Caco-2 (cell line): ENCODE results near the gene ENO1. TPM values are rescaled to one million over a fixed set of nuclear protein-coding genes. Genes with fewer than 3 reads are reported as not detected.

ENCODE experiments used
- BruUV-seq: library from RNA; stranded (reverse); fragments of 400-500 nt; replicated peaks from 2 replicates; lab custom pipeline; 2021; lab: Mats Ljungman, UMichigan
- CTCF ChIA-PET: fragments of 300-600 bp; sonication (Branson Sonifier 250); formaldehyde crosslinking; loops from one replicate; lab custom pipeline; 2022; ENCODE audit warnings: antibody characterized with exemption; lab: Charles Lee
- POLR2A ChIA-PET: fragments of 300-600 bp; sonication (Branson Sonifier 250); formaldehyde crosslinking; loops from one replicate; lab custom pipeline; 2022; ENCODE audit warnings: antibody characterized with exemption; lab: Charles Lee
- DNase-seq, 2 experiments: peaks; one replicate each; pipeline versions ENCODE4 v3.0.0 to v3.0.0-alpha.2; 2020 to 2022
- H3K27me3 ChIP-seq: replicated peaks from 2 replicates; pipeline ENCODE4 v1.6.0; 2011; ENCODE audit warnings: low read length; ENCODE audit not compliant: control insufficient read depth, insufficient read depth
- H3K36me3 ChIP-seq: 2 replicates; pipeline ENCODE4 v1.5.1; 2011; ENCODE audit warnings: low read length; ENCODE audit not compliant: control insufficient read depth, insufficient read depth
- H3K4me1 ChIP-seq: fragments of 250-450 bp; sonication (Bioruptor Pico); 2 replicates; pipeline ENCODE4 v1.5.1; 2020; ENCODE audit warnings: mild to moderate bottlenecking
- H3K4me3 ChIP-seq: 2 replicates; pipeline ENCODE4 v1.5.1; 2011; ENCODE audit warnings: low read depth, mild to moderate bottlenecking, control low read depth, low read length
- H3K9me3 ChIP-seq: fragments of 250-450 bp; sonication (Bioruptor Pico); 2 replicates; pipeline ENCODE4 v1.5.1; 2020; ENCODE audit warnings: mild to moderate bottlenecking, moderate library complexity
- H3K27ac Mint-ChIP-seq: one replicate; pipeline ENCODE4 v1.8.0; 2022; ENCODE audit warnings: mixed read lengths; ENCODE audit not compliant: unreplicated experiment
- H3K27me3 Mint-ChIP-seq: one replicate; pipeline ENCODE4 v1.8.0; 2022; ENCODE audit warnings: mixed read lengths; ENCODE audit not compliant: insufficient read depth, unreplicated experiment
- H3K36me3 Mint-ChIP-seq: one replicate; pipeline ENCODE4 v1.8.0; 2022; ENCODE audit warnings: mild to moderate bottlenecking, mixed read lengths; ENCODE audit not compliant: insufficient read depth, unreplicated experiment
- H3K4me1 Mint-ChIP-seq: one replicate; pipeline ENCODE4 v1.8.0; 2022; ENCODE audit warnings: low read depth, mixed read lengths; ENCODE audit not compliant: unreplicated experiment
- H3K4me3 Mint-ChIP-seq: one replicate; pipeline ENCODE4 v1.8.0; 2022; ENCODE audit warnings: mild to moderate bottlenecking, moderate library complexity, mixed read lengths; ENCODE audit not compliant: unreplicated experiment
- H3K9me3 Mint-ChIP-seq: one replicate; pipeline ENCODE4 v1.8.0; 2022; ENCODE audit warnings: mixed read lengths; ENCODE audit not compliant: unreplicated experiment
- intact Hi-C: fragments of 100-400 bp; cut with micrococcal nuclease; formaldehyde crosslinking; loops from one replicate; pipeline ENCODE4 v1.10.0; 2022; ENCODE audit not compliant: unreplicated experiment
- total RNA-seq: library from RNA; stranded (reverse); gene quantifications from 2 replicates; pipeline ENCODE4 v1.2.3, GENCODE V29; 2022
- TF ChIP-seq, protein P1 (sequence below), 2 experiments: fragments of 200-600 bp in 1 of 2; IDR thresholded peaks; 1 replicate in 1 of 2; 2 replicates in 1 of 2; pipeline versions ENCODE4 v1.5.1 to v1.8.0; 2011 to 2022; ENCODE audit warnings: antibody characterized with exemption in 1 of 2, control low read depth in 1 of 2, inconsistent platforms in 1 of 2, low read depth in 1 of 2, low read length in 1 of 2, mild to moderate bottlenecking in 1 of 2, moderate library complexity in 1 of 2; ENCODE audit not compliant: insufficient read depth in 1 of 2, severe bottlenecking in 1 of 2, unreplicated experiment in 1 of 2

The ENO1 gene
- total RNA-seq, 1 experiment from 2014 or later: 934 TPM

DNA sequence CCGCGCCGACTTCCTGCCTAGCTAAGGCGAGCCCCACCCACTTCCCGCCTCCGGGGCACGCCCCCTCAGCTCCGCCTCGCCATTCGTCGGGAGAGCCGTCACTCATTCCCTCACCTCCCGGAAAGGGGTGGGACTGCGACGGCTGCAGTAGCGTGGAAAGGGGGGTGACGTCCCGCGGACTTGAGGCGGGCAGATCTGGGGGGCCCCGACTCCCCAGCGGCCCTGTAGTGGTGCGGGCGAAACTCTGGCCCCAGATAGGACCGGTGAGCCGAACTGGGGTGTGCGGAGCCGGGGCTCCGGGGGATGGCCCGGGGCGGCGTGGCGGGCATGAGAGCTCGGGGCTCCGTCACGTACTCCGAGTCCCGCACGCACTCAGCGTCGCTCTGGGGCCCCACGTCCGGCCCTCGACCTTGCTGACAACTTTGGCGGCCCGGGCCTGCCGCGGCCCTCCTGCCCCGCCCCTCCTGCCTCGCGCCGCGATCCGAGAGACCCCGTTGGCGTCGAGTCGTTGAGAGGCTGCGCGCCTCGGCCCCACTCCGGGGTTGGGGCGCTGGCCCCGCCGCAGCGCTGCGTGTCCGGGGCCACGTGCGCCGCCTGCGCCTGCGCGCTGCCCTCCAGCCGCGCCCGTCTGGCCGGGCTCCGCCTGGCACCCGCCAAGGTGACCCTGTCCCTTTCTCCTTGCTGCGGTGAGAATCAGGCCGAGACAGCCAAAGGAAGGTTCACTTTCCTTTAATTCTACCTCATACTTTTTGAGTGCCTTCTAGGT, 395 bp upstream of the ENO1 start:
- Mint-ChIP-seq H3K36me3 (peaks cover 66% of the 10 kb centered on the region), H3K4me1 (peaks cover 27% of the 10 kb centered on the region), H3K27me3 (no peaks in the 10 kb centered on the region), H3K9me3 (no peaks in the 10 kb centered on the region), H3K4me3 (peak overlapping the region; percentile 92), H3K27ac (peak overlapping the region; percentile 97)
- ChIA-PET POLR2A (interaction anchor here (0.5 to 1.3 kb wide), 7 partner anchors 10 to 358 kb away, joined by 3 to 9 read pairs (median 3); no protein-coding TSS in a partner anchor), CTCF (interaction anchor here (0.6 kb wide), 1 partner anchor 235 kb away, joined by 3 read pairs; no protein-coding TSS in a partner anchor)
- Histone ChIP-seq H3K4me3 (peak overlapping the region; percentile 98), H3K36me3 (peaks cover 3% of the 10 kb centered on the region), H3K4me1 (peaks cover 17% of the 10 kb centered on the region), H3K9me3 (no peaks in the 10 kb centered on the region), H3K27me3 (no peaks in the 10 kb centered on the region)
- BruUV-seq: no TSS peak
- TF ChIP-seq, protein P1, sequence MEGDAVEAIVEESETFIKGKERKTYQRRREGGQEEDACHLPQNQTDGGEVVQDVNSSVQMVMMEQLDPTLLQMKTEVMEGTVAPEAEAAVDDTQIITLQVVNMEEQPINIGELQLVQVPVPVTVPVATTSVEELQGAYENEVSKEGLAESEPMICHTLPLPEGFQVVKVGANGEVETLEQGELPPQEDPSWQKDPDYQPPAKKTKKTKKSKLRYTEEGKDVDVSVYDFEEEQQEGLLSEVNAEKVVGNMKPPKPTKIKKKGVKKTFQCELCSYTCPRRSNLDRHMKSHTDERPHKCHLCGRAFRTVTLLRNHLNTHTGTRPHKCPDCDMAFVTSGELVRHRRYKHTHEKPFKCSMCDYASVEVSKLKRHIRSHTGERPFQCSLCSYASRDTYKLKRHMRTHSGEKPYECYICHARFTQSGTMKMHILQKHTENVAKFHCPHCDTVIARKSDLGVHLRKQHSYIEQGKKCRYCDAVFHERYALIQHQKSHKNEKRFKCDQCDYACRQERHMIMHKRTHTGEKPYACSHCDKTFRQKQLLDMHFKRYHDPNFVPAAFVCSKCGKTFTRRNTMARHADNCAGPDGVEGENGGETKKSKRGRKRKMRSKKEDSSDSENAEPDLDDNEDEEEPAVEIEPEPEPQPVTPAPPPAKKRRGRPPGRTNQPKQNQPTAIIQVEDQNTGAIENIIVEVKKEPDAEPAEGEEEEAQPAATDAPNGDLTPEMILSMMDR (IDR thresholded peaks at IDR 0.05; ENCODE audit: insufficient read depth in 1 of 2, low read depth in 1 of 2, low read length in 1 of 2, severe bottlenecking in 1 of 2, unreplicated experiment in 1 of 2): peak in 1 of 2 experiments; percentile 24
- peak; percentile 95 to 98 for DNase-seq
- intact Hi-C loops: no loop called here

DNA sequence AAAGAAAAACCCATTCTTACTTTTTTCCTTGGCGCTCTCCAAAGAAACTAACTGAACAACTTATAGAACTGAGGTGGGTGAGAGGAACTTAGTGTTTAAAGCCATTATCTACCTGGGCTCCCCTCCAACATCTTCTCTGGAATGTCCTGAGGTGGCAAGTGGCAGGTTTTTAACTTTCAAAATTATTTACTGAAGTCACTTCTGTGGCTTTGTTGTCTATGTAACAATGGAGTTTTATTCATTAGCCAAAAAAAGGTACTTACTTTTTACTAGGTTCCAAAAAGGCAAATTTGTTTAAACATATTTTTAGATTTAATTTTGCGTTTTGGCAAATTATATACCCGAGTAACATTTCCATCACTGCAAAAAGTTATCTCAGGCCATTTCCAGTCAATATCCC, 2.4 kb downstream of the ENO1 start:
- TSS peak; percentile 30 for BruUV-seq
- no peaks in the 10 kb centered on the region for H3K9me3 Mint-ChIP-seq
- Histone ChIP-seq H3K4me3 (peak overlapping the region; percentile 98), H3K36me3 (peaks cover 10% of the 10 kb centered on the region), H3K9me3 (no peaks in the 10 kb centered on the region), H3K27me3 (no peaks in the 10 kb centered on the region), H3K4me1 (peaks cover 23% of the 10 kb centered on the region)
- ChIA-PET CTCF (no interaction called here), POLR2A (no interaction called here)
- no peak for DNase-seq
- TF ChIP-seq, protein P1 (IDR thresholded peaks at IDR 0.05; ENCODE audit: insufficient read depth in 1 of 2, low read depth in 1 of 2, low read length in 1 of 2, severe bottlenecking in 1 of 2, unreplicated experiment in 1 of 2): no peak
- H3K4me1 Mint-ChIP-seq: peaks cover 26% of the 10 kb centered on the region
- peak overlapping the region; percentile 64 for H3K27ac Mint-ChIP-seq
- peaks cover 94% of the 10 kb centered on the region for H3K36me3 Mint-ChIP-seq
- intact Hi-C loops: no loop called here
- no peaks in the 10 kb centered on the region for H3K27me3 Mint-ChIP-seq
- peak overlapping the region; percentile 92 for H3K4me3 Mint-ChIP-seq

GRCh38 chr1:8875216-8875861, 3.1 kb downstream of the ENO1 start:
- no peaks in the 10 kb centered on the region for H3K27me3 Mint-ChIP-seq
- TF ChIP-seq, protein P1 (IDR thresholded peaks at IDR 0.05; ENCODE audit: insufficient read depth in 1 of 2, low read depth in 1 of 2, low read length in 1 of 2, severe bottlenecking in 1 of 2, unreplicated experiment in 1 of 2): no peak
- H3K4me1 ChIP-seq: peaks cover 16% of the 10 kb centered on the region
- no peaks in the 10 kb centered on the region for H3K27me3 ChIP-seq
- no peaks in the 10 kb centered on the region for H3K9me3 Mint-ChIP-seq
- no TSS peak for BruUV-seq
- DNase-seq: no peak
- ChIA-PET CTCF (no interaction called here), POLR2A (no interaction called here)
- intact Hi-C loops: no loop called here
- no peaks in the 10 kb centered on the region for H3K9me3 ChIP-seq
- peaks cover 10% of the 10 kb centered on the region for H3K36me3 ChIP-seq
- H3K27ac Mint-ChIP-seq: peak overlapping the region; percentile 64
- peak overlapping the region; percentile 61 for H3K4me3 Mint-ChIP-seq
- H3K4me1 Mint-ChIP-seq: peaks cover 28% of the 10 kb centered on the region
- H3K4me3 ChIP-seq: peak overlapping the region; percentile 11
- H3K36me3 Mint-ChIP-seq: peaks cover 99% of the 10 kb centered on the region
